SK-N-SH (cell line): Measurements from ENCODE around the gene PCBD2. TPM values are rescaled to one million over a fixed set of nuclear protein-coding genes. Genes with fewer than 3 reads are reported as not detected.

Experiments
- CTCF ChIA-PET: fragments of 300-600, 350-600 bp; formaldehyde crosslinking; extraction: SDS; loops from one replicate; lab custom pipeline; 2021; lab: Yijun Ruan, JAX
- POLR2A ChIA-PET: fragments of 350-600 bp; sonication (Branson Sonifier 250); formaldehyde crosslinking; extraction: SDS; loops from one replicate; lab custom pipeline; 2020; ENCODE audit warnings: antibody characterized with exemption, inconsistent platforms; lab: Yijun Ruan, JAX
- DNase-seq: peaks from one replicate; pipeline ENCODE4 v3.0.0; 2012
- H2AFZ ChIP-seq: fragments of 200-600 bp; sonication (generic); 2 replicates; pipeline ENCODE4 v1.8.1; 2016; ENCODE audit warnings: antibody characterized with exemption, mild to moderate bottlenecking, low read depth
- H3F3A ChIP-seq: fragments of 200-600 bp; sonication (generic); replicated peaks from 2 replicates; pipeline ENCODE3; 2016; ENCODE audit warnings: antibody characterized with exemption, mild to moderate bottlenecking; ENCODE audit not compliant: insufficient read depth
- H3K27ac ChIP-seq, 2 experiments: fragments of 200-500 bp in 1 of 2; fragments of 200-600 bp in 1 of 2; sonication (Bioruptor generic) in 1 of 2; sonication (generic), shearing (Covaris generic) in 1 of 2; 2 replicates each; pipeline versions ENCODE4 v1.5.1 to v1.6.1; 2014 to 2016; ENCODE audit warnings: low read depth in 2 of 2, inconsistent platforms in 1 of 2, low read length in 1 of 2, mild to moderate bottlenecking in 1 of 2, mixed read lengths in 1 of 2
- H3K27me3 ChIP-seq: fragments of 200-600 bp; sonication (generic), shearing (Covaris generic); 2 replicates; pipeline ENCODE4 v1.6.1; 2016; ENCODE audit warnings: mixed run types; ENCODE audit not compliant: insufficient read depth
- H3K36me3 ChIP-seq, 2 experiments: fragments of 200-500 bp in 1 of 2; fragments of 200-600 bp in 1 of 2; sonication (Bioruptor generic) in 1 of 2; sonication (generic) in 1 of 2; replicated peaks in 1 of 2; 2 replicates each; pipeline versions ENCODE3 to v1.5.1; 2014 to 2016; ENCODE audit warnings: low read length in 1 of 2, mild to moderate bottlenecking in 1 of 2; ENCODE audit not compliant: insufficient read depth in 2 of 2, control insufficient read depth in 1 of 2
- H3K4me1 ChIP-seq, 2 experiments: fragments of 200-500 bp in 1 of 2; fragments of 200-600 bp in 1 of 2; sonication (Bioruptor generic) in 1 of 2; sonication (generic), shearing (Covaris generic) in 1 of 2; 2 replicates each; pipeline versions ENCODE4 v1.5.1 to v1.6.1; 2014 to 2016; ENCODE audit warnings: low read depth in 1 of 2, low read length in 1 of 2, mixed run types in 1 of 2; ENCODE audit not compliant: insufficient read depth in 2 of 2, control insufficient read depth in 1 of 2
- H3K4me2 ChIP-seq: fragments of 200-600 bp; sonication (generic), shearing (Covaris generic); 2 replicates; pipeline ENCODE4 v1.6.1; 2017; ENCODE audit warnings: mixed run types
- H3K4me3 ChIP-seq, 2 experiments: fragments of 200-500 bp in 1 of 2; fragments of 200-600 bp in 1 of 2; sonication (Bioruptor generic) in 1 of 2; sonication (generic), shearing (Covaris generic) in 1 of 2; 2 replicates each; pipeline versions ENCODE4 v1.5.1 to v1.8.1; 2014 to 2016; ENCODE audit warnings: low read depth in 2 of 2, inconsistent platforms in 1 of 2, low read length in 1 of 2, mild to moderate bottlenecking in 1 of 2, mixed read lengths in 1 of 2, moderate library complexity in 1 of 2
- H3K79me2 ChIP-seq: fragments of 200-600 bp; sonication (generic); 2 replicates; pipeline ENCODE4 v1.8.1; 2017; ENCODE audit warnings: mild to moderate bottlenecking; ENCODE audit not compliant: insufficient read depth
- H3K9ac ChIP-seq: fragments of 200-600 bp; sonication (generic); 2 replicates; pipeline ENCODE4 v1.6.1; 2017; ENCODE audit warnings: mixed run types
- H3K9me2 ChIP-seq: fragments of 200-600 bp; sonication (generic); 2 replicates; pipeline ENCODE4 v1.6.1; 2017; ENCODE audit warnings: mixed run types
- H3K9me3 ChIP-seq: fragments of 200-600 bp; sonication (generic); 2 replicates; pipeline ENCODE4 v1.6.1; 2017; ENCODE audit warnings: mixed run types, mild to moderate bottlenecking, moderate library complexity
- H4K20me1 ChIP-seq: fragments of 200-600 bp; sonication (generic); 2 replicates; pipeline ENCODE4 v1.6.1; 2017; ENCODE audit warnings: mild to moderate bottlenecking, mixed run types; ENCODE audit not compliant: insufficient read depth
- CTCF ChIP-seq: fragments of 200-600 bp; sonication (generic); IDR thresholded peaks from 2 replicates; pipeline ENCODE4 v1.6.1; 2017; ENCODE audit warnings: antibody characterized with exemption, mild to moderate bottlenecking, moderate library complexity
- ELF1 ChIP-seq: IDR thresholded peaks from 2 replicates; pipeline ENCODE4 v1.4.0; 2012
- EP300 ChIP-seq, 2 experiments: IDR thresholded peaks; 2 replicates each; pipeline versions ENCODE4 v1.4.0 to v1.6.1; 2012; ENCODE audit warnings: borderline replicate concordance in 1 of 2, low read depth in 1 of 2, low read length in 1 of 2
- EZH2phosphoT487 ChIP-seq: fragments of 200-600 bp; sonication (generic); IDR thresholded peaks from 2 replicates; pipeline ENCODE4 v1.6.1; 2017; ENCODE audit warnings: low read depth, mixed run types, mild to moderate bottlenecking, antibody characterized with exemption, moderate library complexity, borderline replicate concordance
- FOXM1 ChIP-seq: IDR thresholded peaks from 2 replicates; pipeline ENCODE4 v1.4.0; 2012; ENCODE audit warnings: low read depth, mild to moderate bottlenecking
- IRF3 ChIP-seq: fragments of 150-350 bp; IDR thresholded peaks from 2 replicates; pipeline ENCODE4 v1.6.1; 2016; ENCODE audit warnings: mild to moderate bottlenecking, low read depth, low read length
- MAX ChIP-seq: IDR thresholded peaks from 2 replicates; pipeline ENCODE4 v1.4.0; 2012; ENCODE audit warnings: low read depth
- MXI1 ChIP-seq: IDR thresholded peaks from 2 replicates; pipeline ENCODE4 v1.6.1; 2012; ENCODE audit warnings: mild to moderate bottlenecking, low read depth, low read length, improper control_type of control experiment
- NFIC ChIP-seq: IDR thresholded peaks from 2 replicates; pipeline ENCODE4 v1.4.0; 2012; ENCODE audit warnings: borderline replicate concordance
- NRF1 ChIP-seq: IDR thresholded peaks from 2 replicates; pipeline ENCODE4 v1.6.1; 2012; ENCODE audit warnings: low read depth, mild to moderate bottlenecking, low read length
- PBX3 ChIP-seq: IDR thresholded peaks from 2 replicates; pipeline ENCODE4; 2012
- POLR2AphosphoS5 ChIP-seq: IDR thresholded peaks from 2 replicates; pipeline ENCODE4 v1.6.1; 2012; ENCODE audit warnings: low read depth, low read length
- RAD21 ChIP-seq: IDR thresholded peaks from 2 replicates; pipeline ENCODE4 v1.6.1; 2012; ENCODE audit warnings: mild to moderate bottlenecking, low read length
- RCOR1 ChIP-seq: fragments of 150-350 bp; IDR thresholded peaks from 2 replicates; pipeline ENCODE4 v1.6.1; 2017; ENCODE audit warnings: antibody characterized with exemption, low read length
- REST ChIP-seq: IDR thresholded peaks from 2 replicates; pipeline ENCODE4 v1.6.1; 2012; ENCODE audit warnings: mild to moderate bottlenecking, low read depth, low read length, moderate library complexity
- RXRA ChIP-seq: IDR thresholded peaks from 2 replicates; pipeline ENCODE4 v1.4.0; 2012; ENCODE audit warnings: low read depth, mild to moderate bottlenecking, borderline replicate concordance
- SIN3A ChIP-seq: IDR thresholded peaks from 2 replicates; pipeline ENCODE4 v1.6.1; 2012; ENCODE audit warnings: low read depth, mild to moderate bottlenecking, low read length, moderate library complexity, borderline replicate concordance
- SMC3 ChIP-seq: IDR thresholded peaks from 2 replicates; pipeline ENCODE4 v1.6.1; 2012; ENCODE audit warnings: low read depth, low read length, improper control_type of control experiment
- TAF1 ChIP-seq: IDR thresholded peaks from 2 replicates; pipeline ENCODE4 v1.6.1; 2012; ENCODE audit warnings: low read depth, mild to moderate bottlenecking, low read length, moderate library complexity, borderline replicate concordance
- TCF12 ChIP-seq: IDR thresholded peaks from 2 replicates; pipeline ENCODE4 v1.4.0; 2012
- USF1 ChIP-seq: IDR thresholded peaks from 2 replicates; pipeline ENCODE4 v1.4.0; 2012; ENCODE audit warnings: low read depth, borderline replicate concordance
- YY1 ChIP-seq: IDR thresholded peaks from 2 replicates; pipeline ENCODE4 v1.4.0; 2012; ENCODE audit warnings: low read depth, mild to moderate bottlenecking
- WGBS: methylation state at CpG from one replicate; pipeline ENCODE4 v1.1.6; 2017; ENCODE audit warnings: low lambda C conversion rate; 5-methylcytosine and 5-hydroxymethylcytosine counted together
- polyA plus RNA-seq, 3 experiments: library from polyadenylated mRNA; depleted of rRNA; stranded (reverse); fragments of >200 nt; gene quantifications; 2 replicates each; pipeline ENCODE4 v1.2.3, GENCODE V29; 2012

Gene PCBD2
- polyA plus RNA-seq (2012; rRNA removed), result 5.1 and 6.2 TPM in 2 replicates
- polyA plus RNA-seq (2012; cell fraction: cytosol; rRNA removed), result 7.5 and 7.7 TPM in 2 replicates
- 6.9 and 8.8 TPM in 2 replicates for polyA plus RNA-seq (2012; cell fraction: nucleus; rRNA removed)

- no peaks in the 10 kb centered on the region for H3K9me2 ChIP-seq
- no peaks in the 10 kb centered on the region for H4K20me1 ChIP-seq
- H3K9ac ChIP-seq, result peak within 1 kb of the TSS; percentile 93
- H3K4me3 ChIP-seq, result peak within 1 kb of the TSS; percentile 60 to 78
- peaks cover 21% of the 10 kb centered on the region for H3F3A ChIP-seq
- CTCF ChIA-PET, result interaction anchor here (0.6 to 2.9 kb wide), 60 partner anchors 10 to 1643 kb away, joined by 3 to 25 read pairs (median 4); partner anchors contain the start of genes C5orf24, CAMLG, DDX46 and TXNDC15
- H3K27ac ChIP-seq, result peak within 1 kb of the TSS; percentile 87 to 88
- peak; percentile 93 for DNase-seq
- no peaks in the 10 kb centered on the region for H3K27me3 ChIP-seq
- peaks cover 3 to 20% of the 10 kb centered on the region in 2 experiments for H3K36me3 ChIP-seq
- peak within 1 kb of the TSS; percentile 86 for H3K4me2 ChIP-seq
- WGBS, result no CpG with 5 or more reads among the region's 84 CpGs
- H3K4me1 ChIP-seq, result no peaks in the 10 kb centered on the region
- H2AFZ ChIP-seq, result peak within 1 kb of the TSS; percentile 90
- H3K9me3 ChIP-seq, result no peaks in the 10 kb centered on the region
- peaks cover 10% of the 10 kb centered on the region for H3K79me2 ChIP-seq
- peak; percentile 83 for TF ChIP-seq MAX
- TF ChIP-seq FOXM1, result no peak
- TF ChIP-seq TAF1, result peak; percentile 53; the same call in 1 of the 2 replicates
- no peak for TF ChIP-seq REST
- no peak for TF ChIP-seq ELF1
- peak; percentile 50 for TF ChIP-seq POLR2AphosphoS5
- no peak; the same call in 1 of the 2 replicates for TF ChIP-seq NRF1
- TF ChIP-seq CTCF, result peak; percentile 80
- peak; percentile 49 for TF ChIP-seq SMC3
- peak; percentile 59; the same call in 1 of the 2 replicates for TF ChIP-seq RCOR1
- peak; percentile 55 for TF ChIP-seq YY1
- 0 out of 2 replicates have a peak, but pooled peaks have one; percentile 38 for TF ChIP-seq SIN3A
- no peak for TF ChIP-seq IRF3
- no peak for TF ChIP-seq USF1
- 0 out of 2 replicates have a peak, but pooled peaks have one; percentile 20 for TF ChIP-seq TCF12
- TF ChIP-seq EP300 (IDR thresholded peaks at IDR 0.05; ENCODE audit: borderline replicate concordance in 1 of 2, low read depth in 1 of 2, low read length in 1 of 2), result 0 out of 4 replicates have a peak, but pooled peaks of 1 of the 2 experiments have one; percentile 12
- TF ChIP-seq NFIC, result no peak; the same call in 1 of the 2 replicates
- TF ChIP-seq PBX3, result no peak; the same call in 1 of the 2 replicates
- no peak for TF ChIP-seq EZH2phosphoT487
- TF ChIP-seq RXRA, result no peak; the same call in 1 of the 2 replicates
- 0 out of 2 replicates have a peak, but pooled peaks have one; percentile 44 for TF ChIP-seq MXI1
- TF ChIP-seq RAD21, result peak; percentile 58
- POLR2A ChIA-PET, result interaction anchor here (0.5 to 2.5 kb wide), 10 partner anchors 10 to 333 kb away, joined by 3 to 17 read pairs (median 4); partner anchors contain the start of genes C5orf24, CAMLG, DDX46 and TXNDC15
Observed at GRCh38 chr5:134904610-134905245, at the start of gene PCBD2. Gene PCBD2 (plus strand): TSS chr5:134905131. CDS start chr5:134905140, 9 bp downstream.
